Stomach (tissue), 9 donors: ENCODE results near the gene VSIG10L. TPM values are rescaled to one million over a fixed set of nuclear protein-coding genes. Genes with fewer than 3 reads are reported as not detected.

Experiments
- DNase-seq, 2 donors: peaks; one replicate each; pipeline versions ENCODE4 v3.0.0 to v3.0.0-alpha.2; 2013 to 2019
- H3K27ac ChIP-seq, 5 donors: fragments of 200-600 bp in 4 of 5; sonication (generic) in 4 of 5; one replicate each; pipeline ENCODE4 v1.5.1; 2013 to 2019; ENCODE audit warnings: mild to moderate bottlenecking in 1 of 5, moderate library complexity in 1 of 5
- H3K27me3 ChIP-seq, 3 donors: fragments of 200-600 bp; sonication (generic); one replicate each; pipeline ENCODE4 v1.5.1; 2017 to 2019; ENCODE audit warnings: mixed run types in 1 of 3
- H3K36me3 ChIP-seq, 4 donors: fragments of 200-600 bp; sonication (generic); 1 replicate in 3 of 4; 2 replicates in 1 of 4; pipeline ENCODE4 v1.5.1; 2016 to 2019
- H3K4me1 ChIP-seq, 4 donors: fragments of 200-600 bp; sonication (generic); one replicate each; pipeline ENCODE4 v1.5.1; 2016 to 2019
- H3K4me3 ChIP-seq, 4 donors: fragments of 200-600 bp; sonication (generic) in 3 of 4; one replicate each; pipeline ENCODE4 v1.5.1; 2016 to 2019; ENCODE audit warnings: mild to moderate bottlenecking in 1 of 4
- H3K9me3 ChIP-seq, 4 donors: fragments of 200-600 bp; sonication (generic); one replicate each; pipeline ENCODE4 v1.5.1; 2016 to 2019
- EP300 ChIP-seq: sonication (generic); formaldehyde crosslinking; IDR thresholded peaks from one replicate; pipeline ENCODE4 v1.6.1; 2017; ENCODE audit warnings: antibody characterized with exemption
- POLR2A ChIP-seq, 4 donors: fragments of 450-650 bp; IDR thresholded peaks; one replicate each; pipeline ENCODE4 v1.6.1; 2016; ENCODE audit warnings: antibody characterized with exemption in 4 of 4, control low read depth in 2 of 4, mild to moderate bottlenecking in 1 of 4, moderate library complexity in 1 of 4
- POLR2AphosphoS5 ChIP-seq, 3 donors: sonication (generic); formaldehyde crosslinking; IDR thresholded peaks; one replicate each; pipeline ENCODE4 v1.6.1; 2016; ENCODE audit warnings: antibody characterized with exemption in 3 of 3
- WGBS, 5 donors: extraction: QIAGEN DNeasy Blood & Tissue Kit in 3 of 5; methylation state at CpG; one replicate each; pipeline versions ENCODE4 v1.1.5 to v1.1.7; 2013 to 2018; 5-methylcytosine and 5-hydroxymethylcytosine counted together
- intact Hi-C: fragments of 100-400 bp; cut with DNase I; formaldehyde crosslinking; loops from one replicate; pipeline ENCODE4 v1.15.1; 2023; ENCODE audit warnings: low total_unique reads
- polyA plus RNA-seq, 3 donors: library from polyadenylated mRNA; stranded (reverse); fragments of 200-250 nt; gene quantifications; one replicate each; pipeline ENCODE4 v1.2.3, GENCODE V29; 2013
- total RNA-seq, 5 donors: library from RNA; depleted of rRNA; stranded (reverse); fragments of >200 nt; gene quantifications; one replicate each; pipeline versions ENCODE4 v1.1.0 to v1.2.3, GENCODE V29; 2014 to 2016
- TF ChIP-seq, protein P1 (sequence below), 7 experiments: fragments of 450-650 bp in 4 of 7; fragments of 200-600 bp in 3 of 7; sonication (generic) in 3 of 7; IDR thresholded peaks; one replicate each; pipeline ENCODE4 v1.5.1; 2016 to 2019; ENCODE audit warnings: antibody characterized with exemption in 7 of 7, control low read depth in 2 of 7, mild to moderate bottlenecking in 1 of 7
- donor health status: healthy with polysubstance abuse.
- donor health status: Bipolar disorder and iron deficiency.
- donor health status: healthy.

The VSIG10L gene
- total and polyA plus RNA-seq, 8 donors, result 0.29 to 39.6 (median 1.1) TPM; not detected in 3

DNA sequence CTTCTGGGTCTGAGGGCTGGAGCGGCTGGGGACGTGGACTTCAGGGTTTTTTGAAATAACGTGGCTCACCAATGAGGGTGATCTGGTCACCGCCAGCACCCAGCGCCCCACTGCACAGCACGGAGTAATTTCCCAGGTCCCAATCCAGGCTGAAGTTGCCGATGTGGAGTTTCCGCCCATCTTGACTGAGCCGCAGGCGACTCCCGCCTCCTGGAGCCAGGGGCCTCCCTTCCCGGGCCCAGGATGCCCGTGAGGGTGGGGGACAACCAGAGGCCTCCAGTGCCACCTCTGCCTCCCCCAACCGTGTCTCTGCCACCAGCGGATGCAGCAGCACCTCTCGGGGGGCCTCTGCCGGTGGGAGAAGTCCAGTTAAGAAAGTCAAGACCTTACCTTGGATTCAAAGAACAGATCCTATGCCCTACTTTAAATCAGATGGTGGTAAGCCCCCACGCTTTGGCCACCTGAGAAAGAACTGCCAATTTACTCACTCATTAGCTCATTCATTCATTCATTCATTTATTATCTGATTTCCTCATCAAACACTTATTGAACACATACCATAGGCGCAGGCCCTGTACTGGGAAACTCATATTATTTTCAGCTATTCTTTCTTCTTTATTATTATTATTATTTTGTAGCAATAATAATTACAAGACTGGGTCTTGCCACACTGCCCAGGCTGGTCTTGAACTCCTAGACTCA is 3.9 kb downstream of the VSIG10L start:
- Histone ChIP-seq H3K9me3 (no peaks in the 10 kb centered on the region), H3K27ac (no peak overlapping the region), H3K4me3 (no peak overlapping the region), H3K36me3 (no peaks in the 10 kb centered on the region), H3K4me1 (peaks cover 8 to 27% (median 24%) of the 10 kb centered on the region in 4 donors), H3K27me3 (peaks cover 0 to 5% (median 0%) of the 10 kb centered on the region in 3 donors)
- DNase-seq, result no peak
- intact Hi-C loops, result loop anchor here (10.0 kb wide), 1 partner anchor 97 kb away; no protein-coding TSS in a partner anchor
- WGBS, 5 donors, result 81 to 92% (median 85%) methylated on average over 16 to 19 of the region's 19 CpGs
- TF ChIP-seq EP300, result no peak
- TF ChIP-seq, protein P1, sequence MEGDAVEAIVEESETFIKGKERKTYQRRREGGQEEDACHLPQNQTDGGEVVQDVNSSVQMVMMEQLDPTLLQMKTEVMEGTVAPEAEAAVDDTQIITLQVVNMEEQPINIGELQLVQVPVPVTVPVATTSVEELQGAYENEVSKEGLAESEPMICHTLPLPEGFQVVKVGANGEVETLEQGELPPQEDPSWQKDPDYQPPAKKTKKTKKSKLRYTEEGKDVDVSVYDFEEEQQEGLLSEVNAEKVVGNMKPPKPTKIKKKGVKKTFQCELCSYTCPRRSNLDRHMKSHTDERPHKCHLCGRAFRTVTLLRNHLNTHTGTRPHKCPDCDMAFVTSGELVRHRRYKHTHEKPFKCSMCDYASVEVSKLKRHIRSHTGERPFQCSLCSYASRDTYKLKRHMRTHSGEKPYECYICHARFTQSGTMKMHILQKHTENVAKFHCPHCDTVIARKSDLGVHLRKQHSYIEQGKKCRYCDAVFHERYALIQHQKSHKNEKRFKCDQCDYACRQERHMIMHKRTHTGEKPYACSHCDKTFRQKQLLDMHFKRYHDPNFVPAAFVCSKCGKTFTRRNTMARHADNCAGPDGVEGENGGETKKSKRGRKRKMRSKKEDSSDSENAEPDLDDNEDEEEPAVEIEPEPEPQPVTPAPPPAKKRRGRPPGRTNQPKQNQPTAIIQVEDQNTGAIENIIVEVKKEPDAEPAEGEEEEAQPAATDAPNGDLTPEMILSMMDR (IDR thresholded peaks at IDR 0.05), result no peak
- no peak for TF ChIP-seq POLR2AphosphoS5 (IDR thresholded peaks at IDR 0.05)
- no peak for TF ChIP-seq POLR2A (IDR thresholded peaks at IDR 0.05)

DNA sequence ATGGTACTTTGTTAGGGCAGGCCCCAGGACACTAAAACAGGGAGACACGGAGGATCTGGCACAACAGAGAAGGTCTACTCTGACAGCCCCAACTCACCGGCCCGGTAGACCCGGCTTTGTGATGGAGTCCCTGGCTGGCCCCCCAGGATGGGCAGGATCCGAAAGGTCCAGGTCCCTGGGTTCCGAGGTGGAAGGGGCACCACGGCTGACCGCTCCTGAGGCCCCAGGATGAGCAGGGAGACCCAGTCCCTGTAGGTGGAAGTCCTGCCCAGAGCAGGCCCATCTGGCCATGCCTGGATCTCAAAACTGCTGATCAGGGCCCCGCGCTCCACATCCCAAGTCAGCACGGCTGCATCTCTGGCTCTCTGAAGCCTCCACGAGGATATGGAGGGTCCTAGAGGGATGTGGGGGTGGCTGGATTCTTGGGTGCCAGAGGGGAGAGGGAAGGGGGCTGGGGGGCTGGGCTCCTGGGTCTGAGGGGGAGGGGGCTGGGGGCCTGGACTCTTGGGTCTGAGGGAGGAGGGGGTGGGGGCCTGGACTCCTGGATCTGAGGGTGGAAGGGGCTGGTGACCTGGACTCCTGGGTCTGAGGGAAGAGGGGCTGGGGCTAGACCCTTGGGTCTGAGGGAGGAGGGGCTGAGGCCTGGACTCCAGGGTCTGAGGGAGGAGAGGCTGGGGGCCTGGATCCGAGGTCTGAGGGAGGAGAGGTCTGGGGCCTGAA is 4.6 kb downstream of the VSIG10L start:
- H3K27me3 ChIP-seq, result peaks cover 0 to 10% (median 0%) of the 10 kb centered on the region in 3 donors
- H3K36me3 ChIP-seq, result peaks cover 0 to 6% (median 0%) of the 10 kb centered on the region in 4 donors
- no peak overlapping the region for H3K27ac ChIP-seq
- H3K4me3 ChIP-seq, result no peak overlapping the region
- no peaks in the 10 kb centered on the region for H3K9me3 ChIP-seq
- 90 to 96% (median 94%) methylated on average over 6 to 13 of the region's 13 CpGs for WGBS, 5 donors
- TF ChIP-seq EP300, result no peak
- TF ChIP-seq POLR2A (IDR thresholded peaks at IDR 0.05), result no peak
- TF ChIP-seq, protein P1 (IDR thresholded peaks at IDR 0.05), result no peak
- no peak for TF ChIP-seq POLR2AphosphoS5 (IDR thresholded peaks at IDR 0.05)
- DNase-seq, result no peak
- intact Hi-C loops, result loop anchor here (10.0 kb wide), 1 partner anchor 98 kb away; no protein-coding TSS in a partner anchor
- peaks cover 8 to 27% (median 24%) of the 10 kb centered on the region in 4 donors for H3K4me1 ChIP-seq

DNA sequence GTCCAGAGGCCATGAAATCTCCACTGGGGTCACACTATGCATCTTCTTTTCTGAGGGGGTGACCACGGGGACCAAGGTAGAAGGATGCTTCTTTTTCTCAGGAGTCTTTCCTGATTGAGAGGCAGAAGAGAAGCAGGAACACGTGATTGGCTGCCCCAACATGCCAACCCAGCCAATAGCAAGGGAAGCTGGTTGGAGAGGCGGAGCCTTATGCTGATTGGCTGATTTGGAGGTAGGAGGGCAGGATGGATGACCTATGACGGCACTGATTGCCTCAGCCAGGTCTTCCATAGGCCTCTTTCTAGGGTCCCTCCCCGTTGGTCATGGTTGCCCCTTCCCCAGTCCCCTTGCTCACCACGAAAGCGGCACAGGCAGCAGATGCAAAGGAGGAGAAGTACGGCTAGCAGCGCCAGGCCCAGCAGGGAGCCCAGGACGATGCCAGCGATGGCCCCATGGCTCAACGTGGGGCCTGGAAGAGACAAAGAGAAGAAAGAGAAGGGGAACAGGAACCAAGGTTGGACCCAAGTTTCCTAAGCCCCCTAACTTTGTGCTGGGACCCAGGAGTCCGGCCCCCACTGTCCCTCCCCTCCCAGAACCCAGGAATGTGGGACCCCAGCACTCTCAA is 8.0 kb downstream of the VSIG10L start:
- DNase-seq, result no peak
- intact Hi-C loops, result loop anchor here (10.0 kb wide), 1 partner anchor 101 kb away; no protein-coding TSS in a partner anchor
- Histone ChIP-seq H3K9me3 (peaks cover 0 to 7% (median 3%) of the 10 kb centered on the region in 4 donors), H3K27ac (no peak overlapping the region), H3K4me1 (peaks cover 4 to 7% (median 6%) of the 10 kb centered on the region in 4 donors), H3K4me3 (no peak overlapping the region), H3K27me3 (peaks cover 6 to 36% (median 12%) of the 10 kb centered on the region in 3 donors), H3K36me3 (peaks cover 0 to 20% (median 9%) of the 10 kb centered on the region in 4 donors)
- WGBS, 5 donors, result 88 to 93% (median 88%) methylated on average over 12 to 13 of the region's 13 CpGs
- TF ChIP-seq POLR2AphosphoS5 (IDR thresholded peaks at IDR 0.05), result no peak
- no peak for TF ChIP-seq POLR2A (IDR thresholded peaks at IDR 0.05)
- TF ChIP-seq, protein P1 (IDR thresholded peaks at IDR 0.05), result no peak
- TF ChIP-seq EP300, result no peak

GRCh38 chr19:51331716-51332115 is 10.2 kb downstream of the VSIG10L start:
- Histone ChIP-seq H3K4me1 (peaks cover 7 to 15% (median 13%) of the 10 kb centered on the region in 4 donors), H3K27ac (no peak overlapping the region), H3K9me3 (peaks cover 0 to 7% (median 3%) of the 10 kb centered on the region in 4 donors), H3K4me3 (no peak overlapping the region), H3K27me3 (peaks cover 9 to 58% (median 34%) of the 10 kb centered on the region in 3 donors), H3K36me3 (peaks cover 0 to 20% (median 9%) of the 10 kb centered on the region in 4 donors)
- TF ChIP-seq, protein P1 (IDR thresholded peaks at IDR 0.05), result no peak
- no peak for TF ChIP-seq EP300
- TF ChIP-seq POLR2AphosphoS5 (IDR thresholded peaks at IDR 0.05), result no peak
- no peak for TF ChIP-seq POLR2A (IDR thresholded peaks at IDR 0.05)
- no peak for DNase-seq
- intact Hi-C loops, result loop anchor here (10.0 kb wide), 1 partner anchor 103 kb away; no protein-coding TSS in a partner anchor
- WGBS, 5 donors, result 78 to 96% (median 91%) methylated on average over 6 of the region's 6 CpGs
